NCI-H1417 treated with DMSO at 0.1 percent for 48 hours (cell line): Measurements from ENCODE around the gene TFDP2.
"Not testable (repeated sequence)": the region's sequence is repeated elsewhere in the genome, so short reads cannot be mapped to it uniquely, and the experiment has no call there.

Experiments
- DNase-seq: peaks from one replicate; lab custom pipeline; 2025; lab: John Stamatoyannopoulos, UW

The TFDP2 gene

DNA sequence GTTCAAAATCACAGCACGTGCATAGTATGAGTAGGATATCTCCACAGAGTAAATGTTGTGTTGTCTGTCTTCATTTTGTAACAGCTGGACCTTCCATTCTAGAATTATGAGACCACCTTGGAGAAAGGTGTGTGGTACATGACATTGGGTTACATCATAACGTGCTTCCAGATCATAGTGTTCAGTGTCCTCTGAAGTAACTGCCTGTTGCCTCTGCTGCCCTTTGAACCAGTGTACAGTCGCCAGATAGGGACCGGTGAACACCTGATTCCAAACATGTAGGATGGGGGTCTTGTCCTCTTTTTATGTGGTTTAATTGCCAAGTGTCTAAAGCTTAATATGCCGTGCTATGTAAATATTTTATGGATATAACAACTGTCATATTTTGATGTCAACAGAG, 223.7 kb downstream of the TFDP2 start:
- not testable (repeated sequence) for DNase-seq

DNA sequence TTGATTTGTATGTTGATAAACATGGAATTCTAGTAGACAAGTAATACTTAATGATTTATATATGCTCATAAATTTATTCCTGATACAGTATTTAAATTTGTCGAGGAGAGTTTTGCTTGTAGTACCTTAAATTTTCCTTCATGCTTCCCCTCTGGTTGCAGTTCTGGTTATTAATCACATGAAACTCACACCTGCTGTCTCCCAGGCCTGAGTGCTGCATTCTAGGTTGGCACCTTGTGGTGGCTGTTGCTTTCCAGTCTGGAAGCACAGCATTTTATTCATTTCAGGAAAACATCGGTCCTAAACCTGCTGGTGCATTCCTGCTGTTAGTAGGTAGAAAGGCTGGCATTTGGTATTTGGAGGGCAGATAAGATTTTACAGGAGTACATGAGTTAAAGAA, 228.0 kb downstream of the TFDP2 start:
- DNase-seq: no peak

DNA sequence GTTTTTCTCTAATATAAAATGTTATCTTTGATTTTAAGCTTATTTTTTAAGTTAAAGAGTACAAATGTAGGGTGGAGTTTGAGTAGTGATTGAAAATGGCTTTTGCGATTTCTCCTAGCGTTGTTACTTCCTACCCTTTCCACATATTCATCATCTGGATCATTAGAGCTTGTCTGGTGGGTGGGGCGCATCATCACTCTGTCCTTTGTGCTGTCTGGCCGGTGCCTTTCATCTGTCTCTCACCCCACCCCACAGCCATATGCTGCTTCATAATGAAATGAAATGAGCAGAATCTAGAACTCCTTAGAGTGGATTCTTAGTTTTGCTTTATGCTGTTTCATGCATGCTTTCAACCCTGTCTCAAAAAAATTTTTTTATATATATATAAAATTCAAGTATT, 228.6 kb downstream of the TFDP2 start:
- DNase-seq: no peak

DNA sequence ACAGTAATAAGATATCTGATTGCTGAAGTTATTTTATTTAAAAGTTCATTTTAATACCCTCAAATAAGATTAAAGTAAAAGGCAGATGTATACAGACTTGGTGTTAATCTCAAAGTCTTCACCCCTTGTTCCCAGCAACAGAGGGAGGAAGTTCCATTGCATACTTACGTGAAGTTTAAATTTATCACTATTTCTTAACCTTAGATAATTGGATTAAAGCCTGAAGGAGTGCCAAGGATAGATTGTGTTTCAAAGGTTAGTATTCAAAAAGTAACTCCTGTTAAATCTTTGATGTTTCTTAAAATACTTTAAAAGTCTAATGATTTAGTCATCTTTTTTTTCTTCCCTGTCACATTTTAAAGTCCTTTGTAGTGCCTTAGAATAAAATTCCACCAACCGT, 233.6 kb downstream of the TFDP2 start:
- DNase-seq: no peak

DNA sequence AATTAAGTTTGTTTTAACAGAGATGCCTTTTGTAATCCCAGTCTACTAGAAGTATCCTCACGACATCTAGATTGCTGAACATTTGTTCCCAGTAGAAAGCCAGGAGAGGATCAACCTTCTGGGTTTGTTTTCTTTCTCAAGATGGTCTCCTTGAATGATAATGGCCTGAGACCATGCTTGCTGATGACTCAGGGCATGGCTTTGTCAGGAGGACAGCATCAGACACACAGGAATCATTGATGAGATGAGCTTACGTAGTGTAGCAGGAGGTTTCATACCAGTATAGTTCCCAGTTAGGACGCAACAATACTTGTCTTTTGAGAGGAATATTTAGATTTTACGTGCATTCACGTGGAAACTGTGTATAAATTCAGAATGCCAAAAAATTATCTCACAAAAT, 234.3 kb downstream of the TFDP2 start:
- no peak for DNase-seq

DNA sequence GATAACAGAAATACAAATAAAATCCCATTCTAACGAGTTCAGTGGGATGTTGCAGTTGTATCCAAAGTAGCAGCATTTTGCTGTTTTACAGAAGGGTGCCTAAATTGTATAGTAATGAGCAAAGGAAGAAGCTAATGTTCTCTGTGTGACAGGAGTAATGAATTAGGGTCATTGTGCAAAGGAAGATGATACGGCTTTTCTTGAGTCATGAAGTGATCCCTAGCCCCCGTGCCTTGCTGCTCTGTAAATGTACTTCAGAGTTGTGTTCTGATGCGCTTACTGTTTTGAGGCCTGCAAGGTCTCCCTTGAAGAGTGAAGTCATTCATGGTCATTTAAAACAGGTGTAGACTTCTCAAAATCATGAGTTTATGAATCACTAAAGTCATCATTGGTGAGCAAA, 235.0 kb downstream of the TFDP2 start:
- no peak for DNase-seq

DNA sequence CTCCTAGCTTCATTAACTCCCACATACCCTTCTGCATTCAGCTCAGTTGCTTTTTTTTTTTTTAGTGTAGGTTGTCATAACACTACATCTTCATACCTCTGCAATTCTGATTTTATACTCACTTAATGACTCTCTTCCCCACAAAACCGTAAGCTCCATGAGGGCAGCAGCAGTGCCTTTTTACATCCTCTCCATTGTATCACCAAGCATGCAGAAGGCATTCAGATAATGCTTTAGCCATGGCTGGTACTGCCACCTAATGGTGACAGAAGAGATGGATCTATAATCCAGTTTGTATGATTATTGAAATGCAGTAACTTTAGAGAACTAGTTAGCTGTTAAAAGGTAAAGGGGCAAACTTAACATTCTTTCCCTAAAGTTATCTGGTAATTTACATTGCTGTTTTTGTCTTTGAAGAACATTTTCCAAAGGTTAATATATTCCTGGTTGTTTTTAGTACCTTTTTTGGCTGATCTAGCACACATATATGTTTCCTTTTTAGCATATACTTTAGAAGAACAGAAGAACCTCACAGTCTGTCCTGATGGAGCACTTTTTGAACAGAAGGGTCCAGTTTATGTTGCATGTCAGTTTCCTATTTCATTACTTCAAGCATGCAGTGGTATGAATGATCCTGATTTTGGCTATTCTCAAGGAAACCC, 236.1 kb downstream of the TFDP2 start:
- no peak for DNase-seq

DNA sequence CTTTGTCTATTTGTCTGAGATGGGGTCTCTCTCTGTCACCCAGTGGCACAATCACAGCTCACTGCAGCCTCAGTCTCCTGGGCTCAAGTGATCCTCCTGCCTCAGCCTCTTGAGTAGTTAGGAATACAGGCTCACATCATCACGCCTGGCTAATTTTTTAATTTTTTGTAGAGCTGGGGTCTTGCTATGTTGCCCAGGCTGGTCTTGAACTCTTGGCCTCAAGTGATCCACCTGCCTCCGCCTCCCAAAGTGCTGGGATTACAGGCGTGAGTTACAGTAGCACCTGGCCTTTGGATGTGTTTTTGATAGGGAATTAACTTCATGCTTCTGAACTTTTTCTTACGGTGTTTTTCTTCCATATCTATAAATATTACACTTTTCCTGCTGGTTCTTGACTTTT, 239.4 kb downstream of the TFDP2 start:
- DNase-seq: not testable (repeated sequence)

DNA sequence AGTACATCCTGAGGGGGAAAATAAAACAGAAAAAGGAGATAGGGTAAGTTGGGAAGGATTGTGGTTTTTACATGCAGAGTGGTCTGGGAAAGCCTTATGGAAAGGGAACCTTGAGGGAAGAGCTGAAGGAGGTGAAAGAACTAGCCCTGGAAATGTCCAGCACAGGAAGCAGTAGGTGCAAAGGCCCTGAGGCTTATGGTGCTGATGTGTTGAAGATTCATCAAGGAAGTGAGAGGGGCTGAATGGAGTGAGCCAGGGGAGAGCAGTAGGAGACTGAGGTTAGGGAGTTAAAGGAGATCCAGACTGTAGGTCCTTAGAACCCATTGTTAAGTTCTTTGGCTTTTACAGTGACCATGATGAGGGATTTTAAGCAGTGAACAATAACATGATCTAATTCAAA, 239.9 kb downstream of the TFDP2 start:
- no peak for DNase-seq

DNA sequence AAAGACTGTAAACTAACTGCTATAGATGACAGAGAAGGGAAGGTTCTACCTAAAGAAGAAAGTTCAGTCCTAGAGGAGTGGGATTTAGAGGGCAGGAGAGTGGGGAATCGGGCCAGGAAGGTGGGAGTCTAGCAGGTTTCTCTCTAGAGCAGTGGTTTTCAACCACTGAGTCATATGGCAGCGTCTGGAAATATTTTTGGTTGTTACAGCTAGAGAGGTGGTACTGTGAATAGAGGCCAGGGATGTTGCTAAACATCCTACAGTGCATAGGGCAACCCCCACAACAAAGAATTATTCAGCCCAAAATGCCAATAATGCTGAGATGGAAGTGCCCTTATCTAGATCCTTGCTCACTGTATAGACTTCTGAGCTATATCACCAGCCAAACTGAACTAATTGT, 244.2 kb downstream of the TFDP2 start:
- no peak for DNase-seq

DNA sequence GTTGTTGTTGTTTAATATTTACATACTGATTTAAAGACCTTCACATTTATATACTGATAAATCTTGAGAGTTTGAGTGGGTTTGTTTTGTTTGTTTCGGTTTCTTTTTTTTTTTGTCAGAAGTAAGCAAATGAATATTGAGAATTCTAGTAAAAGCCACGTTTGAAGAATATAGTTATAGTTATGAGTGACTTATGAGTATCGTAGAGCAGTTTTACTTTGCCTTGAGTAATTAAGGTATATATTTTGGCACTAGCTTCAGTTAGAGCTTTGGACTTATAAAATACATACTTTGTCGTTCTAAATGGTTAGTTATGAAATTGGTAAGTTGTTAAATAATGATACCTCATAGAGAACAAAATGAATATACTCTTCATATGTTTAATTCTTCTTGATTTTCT, 245.1 kb downstream of the TFDP2 start:
- DNase-seq: no peak

DNA sequence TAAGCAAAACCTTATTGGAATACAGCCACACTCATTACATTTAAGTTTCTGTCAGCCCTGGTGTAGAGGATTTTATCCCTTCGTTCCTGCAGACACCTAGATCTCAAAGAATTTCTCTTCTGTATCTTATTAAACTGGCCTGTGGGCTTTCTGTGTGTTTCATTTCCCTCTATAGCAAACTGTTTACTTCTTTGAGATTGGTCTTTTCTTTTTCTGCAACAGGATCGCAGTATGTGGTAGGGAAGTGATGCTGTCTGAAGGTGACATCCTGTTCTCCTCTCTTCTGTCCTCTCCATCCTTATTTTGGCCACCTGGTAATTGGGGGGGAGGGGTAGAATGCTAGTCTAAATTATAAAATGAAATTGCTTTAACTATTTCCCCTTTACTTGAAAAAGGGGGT, 247.4 kb downstream of the TFDP2 start:
- DNase-seq: no peak

DNA sequence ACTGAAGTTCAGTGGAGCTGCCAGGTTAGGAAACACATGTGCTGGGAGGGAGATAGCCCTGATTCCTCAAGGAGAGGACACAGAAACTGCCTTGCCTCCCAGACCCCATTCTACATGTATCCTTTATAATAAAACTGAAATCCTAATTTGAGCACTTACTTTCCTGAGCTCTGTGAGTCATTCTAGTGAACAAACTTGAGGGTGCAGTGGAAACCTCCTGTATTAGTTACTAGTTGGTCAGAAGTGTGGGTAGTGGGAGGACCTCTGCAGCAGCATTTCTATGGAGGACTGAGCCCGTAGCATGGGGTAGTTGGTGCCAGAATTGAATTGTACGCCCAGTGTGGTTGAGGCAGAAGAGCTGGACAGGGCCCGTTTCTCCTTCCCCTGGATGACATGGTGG, 249.0 kb downstream of the TFDP2 start:
- DNase-seq: no peak

DNA sequence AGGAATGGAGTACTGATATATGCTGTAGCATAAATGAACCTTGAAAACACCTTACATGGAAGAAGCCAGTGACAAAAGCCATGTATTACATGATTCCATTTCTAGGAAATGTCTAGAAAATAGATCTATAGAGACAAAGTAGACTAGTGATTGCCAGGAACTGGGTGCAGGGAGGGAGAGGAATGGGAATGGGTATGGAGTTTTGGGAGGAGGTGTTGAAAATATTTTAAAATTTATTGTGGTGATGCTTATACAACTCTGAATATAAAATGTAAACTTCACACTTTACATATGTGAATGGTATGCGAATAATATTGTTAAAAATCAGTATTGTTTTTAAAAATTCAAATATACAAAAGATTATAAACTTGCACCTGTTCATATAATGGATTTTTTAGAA, 250.4 kb downstream of the TFDP2 start:
- DNase-seq: no peak

DNA sequence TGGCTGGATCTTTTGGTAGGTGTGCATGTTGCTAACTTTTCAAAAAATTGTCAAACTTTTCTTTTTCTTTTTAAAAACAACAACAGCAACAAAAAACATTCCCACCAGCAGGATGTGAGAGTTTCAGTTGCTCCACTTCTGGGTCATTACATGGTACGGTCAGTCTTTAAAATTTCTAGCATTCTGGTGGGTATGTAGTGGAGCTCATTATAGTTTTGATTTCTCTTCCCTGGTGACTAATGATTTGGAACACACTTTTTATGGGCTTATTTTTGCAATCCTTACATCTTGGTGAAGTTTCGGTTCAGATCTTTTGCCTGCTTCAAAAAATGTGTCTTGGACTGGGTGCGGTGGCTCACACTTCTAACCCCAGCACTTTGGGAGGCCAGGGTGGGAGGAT, 253.6 kb downstream of the TFDP2 start:
- DNase-seq: no peak

DNA sequence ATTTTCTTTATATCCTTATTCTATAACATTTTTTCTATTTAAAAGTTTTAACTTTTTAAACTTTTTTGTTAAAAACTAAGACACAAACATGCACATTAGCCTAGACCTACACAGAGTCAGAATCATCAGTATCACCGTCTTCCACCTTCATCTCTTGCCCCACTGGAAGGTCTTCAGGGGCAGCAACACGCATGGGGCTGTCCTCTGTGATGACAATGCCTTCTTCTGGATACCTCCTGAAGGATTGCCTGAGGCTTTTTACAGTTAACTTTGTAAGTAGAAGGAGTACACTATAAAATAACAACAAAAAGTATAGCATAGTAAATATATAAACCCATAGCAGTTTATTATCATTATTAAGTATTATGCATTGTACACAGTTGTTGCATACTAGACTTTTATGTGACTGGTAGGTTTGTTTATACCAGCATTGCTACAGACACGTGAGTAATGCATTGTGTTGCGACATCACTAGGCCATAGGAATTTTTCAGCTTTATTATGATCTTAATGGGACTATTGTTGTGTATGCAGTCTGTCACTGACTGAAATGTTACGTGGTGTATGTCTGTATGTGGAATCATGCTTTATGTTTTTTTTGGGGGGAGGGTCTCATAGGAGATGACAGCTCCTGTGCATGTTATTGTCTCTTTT, 254.7 kb downstream of the TFDP2 start:
- no peak for DNase-seq
